HCT116 (cell line): ENCODE data around the gene PROCA1. TPM values are rescaled to one million over a fixed set of nuclear protein-coding genes. Genes with fewer than 3 reads are reported as not detected.

Experiments used
- ATAC-seq: fragments of 200-7000 bp; cut with Tn5 transposase; 2 replicates; pipeline ENCODE4 v1.9.1; 2020; ENCODE audit warnings: mild to moderate bottlenecking, moderate library complexity
- BruUV-seq: library from RNA; stranded (reverse); fragments of 400-500 nt; replicated peaks from 2 replicates; lab custom pipeline; 2021; lab: Mats Ljungman, UMichigan
- CTCF ChIA-PET: fragments of 300-600 bp; sonication (Branson Sonifier 250); formaldehyde crosslinking; loops from one replicate; lab custom pipeline; 2021; ENCODE audit warnings: antibody characterized with exemption; lab: Charles Lee
- POLR2A ChIA-PET: fragments of 300-600, 350-600 bp; sonication (Branson Sonifier 250); formaldehyde crosslinking; loops from one replicate; lab custom pipeline; 2021; ENCODE audit warnings: antibody characterized with exemption; lab: Charles Lee
- RAD21 ChIA-PET, 2 experiments: fragments of 300-600 bp; sonication (Branson Sonifier 250); formaldehyde crosslinking; loops; one replicate each; lab custom pipeline; 2023; ENCODE audit warnings: low total read pairs in 2 of 2; ENCODE audit not compliant: uncharacterized antibody in 2 of 2, unreplicated experiment in 2 of 2, low non-redundant PET in 1 of 2; lab: Charles Lee
- DNase-seq: peaks from one replicate; pipeline ENCODE4 v3.0.0-alpha.2; 2010; ENCODE audit warnings: low read depth, low spot score
- H2AFZ ChIP-seq: fragments of 200-600 bp; shearing (Covaris generic), sonication (generic); 2 replicates; pipeline ENCODE4 v1.6.1; 2017; ENCODE audit warnings: low read depth, mixed run types, mixed read lengths, antibody characterized with exemption, low read length; ENCODE audit not compliant: poor library complexity, severe bottlenecking
- H3K27ac ChIP-seq: 2 replicates; pipeline ENCODE4 v1.5.1; 2012; ENCODE audit warnings: low read depth, low read length
- H3K27me3 ChIP-seq: fragments of 200-600 bp; sonication (generic); 2 replicates; pipeline ENCODE4 v1.6.1; 2016; ENCODE audit warnings: mixed run types, low read length, mixed read lengths; ENCODE audit not compliant: insufficient read depth
- H3K36me3 ChIP-seq, 2 experiments: fragments of 200-500 bp in 1 of 2; fragments of 200-600 bp in 1 of 2; sonication (Bioruptor generic) in 1 of 2; sonication (generic) in 1 of 2; 2 replicates each; pipeline versions ENCODE4 v1.5.1 to v1.6.1; 2014 to 2016; ENCODE audit warnings: low read length in 2 of 2, inconsistent platforms in 1 of 2, mixed read lengths in 1 of 2, mixed run types in 1 of 2; ENCODE audit not compliant: insufficient read depth in 2 of 2, control insufficient read depth in 1 of 2
- H3K4me1 ChIP-seq, 2 experiments: fragments of 200-600 bp in 1 of 2; sonication (generic) in 1 of 2; 2 replicates each; pipeline versions ENCODE4 v1.5.1 to v1.6.1; 2012 to 2017; ENCODE audit warnings: low read length in 2 of 2, inconsistent platforms in 1 of 2, mild to moderate bottlenecking in 1 of 2, mixed read lengths in 1 of 2, mixed run types in 1 of 2, moderate library complexity in 1 of 2; ENCODE audit not compliant: insufficient read depth in 2 of 2, control insufficient read depth in 1 of 2
- H3K4me2 ChIP-seq: fragments of 200-600 bp; sonication (generic); 2 replicates; pipeline ENCODE4 v1.6.1; 2017; ENCODE audit warnings: mixed run types, low read length, mixed read lengths
- H3K4me3 ChIP-seq, 2 experiments: fragments of 200-600 bp in 1 of 2; sonication (generic) in 1 of 2; replicated peaks in 1 of 2; 2 replicates each; pipeline ENCODE4 v1.5.1; 2011 to 2016; ENCODE audit warnings: low read length in 2 of 2, control low read depth in 1 of 2, low read depth in 1 of 2, mild to moderate bottlenecking in 1 of 2, mixed read lengths in 1 of 2, mixed run types in 1 of 2
- H3K79me2 ChIP-seq: fragments of 200-600 bp; sonication (generic); 2 replicates; pipeline ENCODE4 v1.6.1; 2017; ENCODE audit warnings: mild to moderate bottlenecking, mixed run types, low read length, moderate library complexity, mixed read lengths; ENCODE audit not compliant: insufficient read depth
- H3K9ac ChIP-seq: fragments of 200-600 bp; sonication (generic); 2 replicates; pipeline ENCODE4 v1.6.1; 2016; ENCODE audit warnings: low read length, mixed read lengths
- H3K9me2 ChIP-seq: fragments of 200-600 bp; sonication (generic), shearing (Covaris generic); 2 replicates; pipeline ENCODE4 v1.6.1; 2017; ENCODE audit warnings: mixed run types, mild to moderate bottlenecking, moderate library complexity; ENCODE audit not compliant: insufficient read depth
- H3K9me3 ChIP-seq, 2 experiments: fragments of 200-500 bp in 1 of 2; fragments of 200-600 bp in 1 of 2; sonication (Bioruptor generic) in 1 of 2; sonication (generic) in 1 of 2; 2 replicates each; pipeline ENCODE4 v1.6.1; 2014 to 2017; ENCODE audit warnings: low read length in 2 of 2, mixed read lengths in 2 of 2, inconsistent platforms in 1 of 2, low read depth in 1 of 2, mild to moderate bottlenecking in 1 of 2, mixed run types in 1 of 2, moderate library complexity in 1 of 2; ENCODE audit not compliant: control insufficient read depth in 1 of 2, insufficient read depth in 1 of 2
- H4K20me1 ChIP-seq: fragments of 200-600 bp; sonication (generic), shearing (Covaris generic); 2 replicates; pipeline ENCODE4 v1.6.1; 2017; ENCODE audit warnings: mixed run types, mild to moderate bottlenecking, moderate library complexity; ENCODE audit not compliant: insufficient read depth
- EZH2 ChIP-seq: fragments of 200-600 bp; sonication (generic); IDR thresholded peaks from 2 replicates; pipeline ENCODE4 v1.6.1; 2017; ENCODE audit warnings: antibody characterized with exemption, mixed run types
- FOSL1 ChIP-seq: IDR thresholded peaks from 2 replicates; pipeline ENCODE4 v1.6.1; 2012; ENCODE audit warnings: low read depth
- SIN3A ChIP-seq: IDR thresholded peaks from 2 replicates; pipeline ENCODE4 v1.6.1; 2012; ENCODE audit warnings: low read depth
- ZNF274 ChIP-seq: fragments of 200-500 bp; sonication (Bioruptor generic); IDR thresholded peaks from 2 replicates; pipeline ENCODE4 v1.6.1; 2014; ENCODE audit warnings: mild to moderate bottlenecking, low read depth, low read length, inconsistent platforms
- intact Hi-C: fragments of 100-400 bp; cut with micrococcal nuclease; formaldehyde crosslinking; loops from 2 replicates; pipeline ENCODE4 v1.10.0; 2022
- total RNA-seq: library from RNA; stranded (reverse); gene quantifications from one replicate; pipeline ENCODE4 v1.2.1, GENCODE V29; 2021; ENCODE audit not compliant: unreplicated experiment

Gene PROCA1
- total RNA-seq, 1 experiment from 2014 or later = 0.96 TPM

- Histone ChIP-seq H3K27ac (peak overlapping the region; percentile 57), H2AFZ (no peak overlapping the region), H4K20me1 (no peaks in the 10 kb centered on the region), H3K4me2 (peak overlapping the region; percentile 61), H3K4me1 (peaks cover 17 to 21% of the 10 kb centered on the region in 2 experiments), H3K27me3 (no peaks in the 10 kb centered on the region), H3K4me3 (peak overlapping the region in 1 of 2 experiments; percentile 11; a peak in 1 of 4 replicates), H3K79me2 (no peaks in the 10 kb centered on the region), H3K9me3 (no peaks in the 10 kb centered on the region), H3K9me2 (no peaks in the 10 kb centered on the region), H3K36me3 (no peaks in the 10 kb centered on the region), H3K9ac (peak overlapping the region; percentile 26; the same call in 1 of the 2 replicates)
- ChIA-PET RAD21 (interaction anchor here in 1 of 2 experiments (1.2 kb wide), 1 partner anchor 8 kb away, joined by 3 read pairs; no protein-coding TSS in a partner anchor), CTCF (interaction anchor here (1.0 to 1.2 kb wide), 2 partner anchors 15 to 29 kb away, joined by 5 read pairs; no protein-coding TSS in a partner anchor), POLR2A (interaction anchor here (0.6 to 1.4 kb wide), 4 partner anchors 8 to 16 kb away, joined by 3 to 6 read pairs (median 4); partner anchors contain the start of gene RPL23A)
- intact Hi-C loops = no loop called here
- DNase-seq (no peak), ATAC-seq (no peak)
- no peak for TF ChIP-seq FOSL1
- no peak for TF ChIP-seq SIN3A
- no peak for TF ChIP-seq EZH2
- TF ChIP-seq ZNF274 = no peak
- BruUV-seq = no TSS peak
Measured at GRCh38 chr17:28734712-28735241, 23.1 kb upstream of the PROCA1 start.

GRCh38 chr17:28733346-28733745, 21.7 kb upstream of the PROCA1 start:
- no peaks in the 10 kb centered on the region for H4K20me1 ChIP-seq
- H3K4me3 ChIP-seq = no peak overlapping the region
- RAD21 ChIA-PET = no interaction called here
- H3K9me3 ChIP-seq = no peaks in the 10 kb centered on the region
- ATAC-seq = no peak
- H3K79me2 ChIP-seq = no peaks in the 10 kb centered on the region; the same call in 1 of the 2 replicates
- no peak for DNase-seq
- POLR2A ChIA-PET = interaction anchor here (0.6 kb wide), 1 partner anchor 10 kb away, joined by 7 read pairs; no protein-coding TSS in a partner anchor
- no peak overlapping the region for H3K4me2 ChIP-seq
- H3K36me3 ChIP-seq = no peaks in the 10 kb centered on the region
- no peaks in the 10 kb centered on the region for H3K9me2 ChIP-seq
- H3K27ac ChIP-seq = no peak overlapping the region
- CTCF ChIA-PET = interaction anchor here (1.5 kb wide), 1 partner anchor 30 kb away, joined by 4 read pairs; no protein-coding TSS in a partner anchor
- H2AFZ ChIP-seq = no peak overlapping the region
- H3K27me3 ChIP-seq = no peaks in the 10 kb centered on the region
- peaks cover 25 to 32% of the 10 kb centered on the region in 2 experiments for H3K4me1 ChIP-seq
- no TSS peak for BruUV-seq
- intact Hi-C loops = no loop called here
- H3K9ac ChIP-seq = no peak overlapping the region
- no peak for TF ChIP-seq ZNF274
